Breast epithelium (tissue), 3 donors: ENCODE data around the gene METTL13.

Experiments
- POLR2A ChIP-seq: fragments of 450-650 bp; IDR thresholded peaks from one replicate; pipeline ENCODE4 v1.6.1; 2016; ENCODE audit warnings: antibody characterized with exemption, mild to moderate bottlenecking, moderate library complexity
- POLR2AphosphoS5 ChIP-seq, 3 donors: sonication (generic); formaldehyde crosslinking; IDR thresholded peaks; one replicate each; pipeline ENCODE4 v1.6.1; 2017; ENCODE audit warnings: antibody characterized with exemption in 3 of 3
- TF ChIP-seq, protein P1 (sequence below), 3 donors: fragments of 450-650 bp; IDR thresholded peaks; one replicate each; pipeline ENCODE4 v1.5.1; 2016 to 2017; ENCODE audit warnings: antibody characterized with exemption in 3 of 3, mild to moderate bottlenecking in 3 of 3, moderate library complexity in 3 of 3

DNA sequence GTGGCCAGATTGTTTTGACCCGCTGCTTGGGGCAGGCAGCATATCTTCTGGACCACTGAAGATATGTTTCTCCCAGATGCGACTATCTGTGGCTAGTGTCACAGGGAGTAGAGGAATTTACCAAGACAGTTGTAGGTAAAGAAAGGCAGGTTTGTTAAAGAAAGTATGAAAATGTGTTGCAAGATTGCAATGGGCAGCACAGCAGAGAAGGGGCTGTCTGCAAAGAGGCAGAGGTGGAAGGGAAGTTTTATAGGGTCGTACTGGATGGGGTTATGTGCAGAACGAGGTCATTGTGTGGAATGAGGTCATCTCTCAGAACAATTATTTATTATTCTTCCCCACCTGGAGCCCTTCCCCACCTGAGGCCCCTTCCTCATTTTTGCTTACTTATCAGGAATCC is 24.6 kb upstream of the METTL13 start:
- TF ChIP-seq, protein P1, sequence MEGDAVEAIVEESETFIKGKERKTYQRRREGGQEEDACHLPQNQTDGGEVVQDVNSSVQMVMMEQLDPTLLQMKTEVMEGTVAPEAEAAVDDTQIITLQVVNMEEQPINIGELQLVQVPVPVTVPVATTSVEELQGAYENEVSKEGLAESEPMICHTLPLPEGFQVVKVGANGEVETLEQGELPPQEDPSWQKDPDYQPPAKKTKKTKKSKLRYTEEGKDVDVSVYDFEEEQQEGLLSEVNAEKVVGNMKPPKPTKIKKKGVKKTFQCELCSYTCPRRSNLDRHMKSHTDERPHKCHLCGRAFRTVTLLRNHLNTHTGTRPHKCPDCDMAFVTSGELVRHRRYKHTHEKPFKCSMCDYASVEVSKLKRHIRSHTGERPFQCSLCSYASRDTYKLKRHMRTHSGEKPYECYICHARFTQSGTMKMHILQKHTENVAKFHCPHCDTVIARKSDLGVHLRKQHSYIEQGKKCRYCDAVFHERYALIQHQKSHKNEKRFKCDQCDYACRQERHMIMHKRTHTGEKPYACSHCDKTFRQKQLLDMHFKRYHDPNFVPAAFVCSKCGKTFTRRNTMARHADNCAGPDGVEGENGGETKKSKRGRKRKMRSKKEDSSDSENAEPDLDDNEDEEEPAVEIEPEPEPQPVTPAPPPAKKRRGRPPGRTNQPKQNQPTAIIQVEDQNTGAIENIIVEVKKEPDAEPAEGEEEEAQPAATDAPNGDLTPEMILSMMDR (IDR thresholded peaks at IDR 0.05), result no peak
- TF ChIP-seq POLR2A (no peak), POLR2AphosphoS5 (IDR thresholded peaks at IDR 0.05) (no peak)
